Calu3 (cell line): ENCODE data around the gene ITGB2. TPM values are rescaled to one million over a fixed set of nuclear protein-coding genes. Genes with fewer than 3 reads are reported as not detected.

Source experiments
- BruUV-seq: library from RNA; stranded (reverse); fragments of 400-500 nt; replicated peaks from 2 replicates; lab custom pipeline; 2021; lab: Mats Ljungman, UMichigan
- CTCF ChIA-PET: fragments of 300-600 bp; sonication (Branson Sonifier 250); formaldehyde crosslinking; loops from one replicate; lab custom pipeline; 2022; ENCODE audit warnings: antibody characterized with exemption; lab: Charles Lee
- DNase-seq: peaks from one replicate; pipeline ENCODE4 v3.0.0; 2022
- H3K27ac Mint-ChIP-seq: one replicate; pipeline ENCODE4 v1.8.0; 2022; ENCODE audit warnings: mixed read lengths; ENCODE audit not compliant: unreplicated experiment
- H3K27me3 Mint-ChIP-seq: one replicate; pipeline ENCODE4 v1.8.0; 2022; ENCODE audit warnings: mixed read lengths; ENCODE audit not compliant: unreplicated experiment
- H3K36me3 Mint-ChIP-seq: one replicate; pipeline ENCODE4 v1.8.0; 2022; ENCODE audit warnings: mild to moderate bottlenecking, moderate library complexity, mixed read lengths; ENCODE audit not compliant: insufficient read depth, unreplicated experiment
- H3K4me1 Mint-ChIP-seq: one replicate; pipeline ENCODE4 v1.8.0; 2022; ENCODE audit warnings: mild to moderate bottlenecking, low read depth, mixed read lengths; ENCODE audit not compliant: unreplicated experiment
- H3K4me3 Mint-ChIP-seq: one replicate; pipeline ENCODE4 v1.8.0; 2022; ENCODE audit warnings: mild to moderate bottlenecking, low read depth, moderate library complexity, mixed read lengths; ENCODE audit not compliant: unreplicated experiment
- H3K9me3 Mint-ChIP-seq: one replicate; pipeline ENCODE4 v1.8.0; 2022; ENCODE audit warnings: low read depth, mixed read lengths; ENCODE audit not compliant: unreplicated experiment
- intact Hi-C: fragments of 100-400 bp; cut with micrococcal nuclease; formaldehyde crosslinking; loops from one replicate; pipeline ENCODE4 v1.10.0; 2022; ENCODE audit not compliant: unreplicated experiment
- total RNA-seq: library from RNA; stranded (reverse); gene quantifications from 2 replicates; pipeline ENCODE4 v1.2.3, GENCODE V29; 2022
- TF ChIP-seq, protein P1 (sequence below): fragments of 200-600 bp; IDR thresholded peaks from one replicate; pipeline ENCODE4 v1.8.0; 2022; ENCODE audit warnings: antibody characterized with exemption; ENCODE audit not compliant: unreplicated experiment

Gene ITGB2
- total RNA-seq, 1 experiment from 2014 or later = 0.42 TPM

DNA sequence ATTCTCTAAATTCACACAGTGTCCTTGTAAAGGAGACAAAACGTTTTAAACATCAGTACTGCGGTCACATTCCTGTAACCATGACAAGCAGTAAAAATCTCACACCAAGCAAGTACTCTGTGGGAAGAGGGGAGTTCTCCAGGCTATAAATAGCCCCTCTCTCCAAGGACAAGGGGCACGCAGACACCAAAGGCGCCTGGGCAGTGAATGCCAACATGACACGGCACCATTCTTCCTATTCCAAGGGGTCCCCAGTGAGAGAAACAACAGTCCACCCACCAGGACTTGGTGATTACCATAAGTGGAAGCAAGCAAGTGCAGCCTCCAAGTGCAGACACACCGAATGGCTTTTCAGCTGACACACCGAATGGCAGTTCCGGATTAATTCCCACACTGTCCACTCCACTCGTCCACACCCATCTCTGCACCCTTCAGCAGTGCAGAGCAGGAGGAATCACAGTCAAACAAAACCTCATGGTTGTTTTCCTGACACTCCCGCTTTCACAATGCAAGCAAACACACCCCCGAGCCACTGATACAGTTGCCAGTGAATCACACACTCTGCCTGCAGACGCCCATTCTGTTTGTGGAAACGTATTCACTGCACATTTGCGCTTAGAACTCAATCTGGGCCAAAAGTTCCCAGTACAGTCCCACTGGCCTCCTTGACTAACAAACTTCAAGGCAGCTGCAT, 49.0 kb downstream of the ITGB2 start:
- CTCF ChIA-PET = interaction anchor here (0.7 to 2.2 kb wide), 2 partner anchors 62 to 70 kb away, joined by 3 to 7 read pairs; partner anchors contain the start of gene UBE2G2
- intact Hi-C loops = loop anchor here (5.0 to 10.0 kb wide), 2 partner anchors 56 to 67 kb away; partner anchors contain the start of gene UBE2G2
- Mint-ChIP-seq H3K4me3 (peak overlapping the region; percentile 86), H3K27me3 (no peaks in the 10 kb centered on the region), H3K27ac (peak overlapping the region; percentile 83), H3K9me3 (no peaks in the 10 kb centered on the region), H3K36me3 (peaks cover 38% of the 10 kb centered on the region), H3K4me1 (peaks cover 40% of the 10 kb centered on the region)
- peak; percentile 34 for DNase-seq
- BruUV-seq = no TSS peak
- TF ChIP-seq, protein P1, sequence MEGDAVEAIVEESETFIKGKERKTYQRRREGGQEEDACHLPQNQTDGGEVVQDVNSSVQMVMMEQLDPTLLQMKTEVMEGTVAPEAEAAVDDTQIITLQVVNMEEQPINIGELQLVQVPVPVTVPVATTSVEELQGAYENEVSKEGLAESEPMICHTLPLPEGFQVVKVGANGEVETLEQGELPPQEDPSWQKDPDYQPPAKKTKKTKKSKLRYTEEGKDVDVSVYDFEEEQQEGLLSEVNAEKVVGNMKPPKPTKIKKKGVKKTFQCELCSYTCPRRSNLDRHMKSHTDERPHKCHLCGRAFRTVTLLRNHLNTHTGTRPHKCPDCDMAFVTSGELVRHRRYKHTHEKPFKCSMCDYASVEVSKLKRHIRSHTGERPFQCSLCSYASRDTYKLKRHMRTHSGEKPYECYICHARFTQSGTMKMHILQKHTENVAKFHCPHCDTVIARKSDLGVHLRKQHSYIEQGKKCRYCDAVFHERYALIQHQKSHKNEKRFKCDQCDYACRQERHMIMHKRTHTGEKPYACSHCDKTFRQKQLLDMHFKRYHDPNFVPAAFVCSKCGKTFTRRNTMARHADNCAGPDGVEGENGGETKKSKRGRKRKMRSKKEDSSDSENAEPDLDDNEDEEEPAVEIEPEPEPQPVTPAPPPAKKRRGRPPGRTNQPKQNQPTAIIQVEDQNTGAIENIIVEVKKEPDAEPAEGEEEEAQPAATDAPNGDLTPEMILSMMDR = no peak

- TF ChIP-seq, protein P1 = no peak
- intact Hi-C loops = loop anchor here (5.0 to 10.0 kb wide), 2 partner anchors 56 to 66 kb away; partner anchors contain the start of gene UBE2G2
- H3K27ac Mint-ChIP-seq = peak overlapping the region; percentile 83
- H3K4me3 Mint-ChIP-seq = peak overlapping the region; percentile 86
- CTCF ChIA-PET = no interaction called here
- no peaks in the 10 kb centered on the region for H3K9me3 Mint-ChIP-seq
- H3K36me3 Mint-ChIP-seq = peaks cover 43% of the 10 kb centered on the region
- peaks cover 48% of the 10 kb centered on the region for H3K4me1 Mint-ChIP-seq
- H3K27me3 Mint-ChIP-seq = no peaks in the 10 kb centered on the region
- BruUV-seq = TSS peak; percentile 25
- DNase-seq = no peak
Observed at GRCh38 chr21:44870748-44871495, 49.8 kb downstream of the ITGB2 start.

- intact Hi-C loops = loop anchor here (5.0 to 10.0 kb wide), 2 partner anchors 57 to 65 kb away; partner anchors contain the start of gene UBE2G2
- TF ChIP-seq, protein P1 = no peak
- no peaks in the 10 kb centered on the region for H3K27me3 Mint-ChIP-seq
- peak overlapping the region; percentile 86 for H3K4me3 Mint-ChIP-seq
- peak; percentile 77 for DNase-seq
- BruUV-seq = no TSS peak
- no peaks in the 10 kb centered on the region for H3K9me3 Mint-ChIP-seq
- H3K36me3 Mint-ChIP-seq = peaks cover 43% of the 10 kb centered on the region
- peak overlapping the region; percentile 83 for H3K27ac Mint-ChIP-seq
- CTCF ChIA-PET = interaction anchor here (0.6 kb wide), 1 partner anchor 69 kb away, joined by 3 read pairs; the partner anchor contains the start of gene UBE2G2
- peaks cover 51% of the 10 kb centered on the region for H3K4me1 Mint-ChIP-seq
Observed at GRCh38 chr21:44869781-44870747, 50.6 kb downstream of the ITGB2 start.

GRCh38 chr21:44868707-44869106, 52.0 kb downstream of the ITGB2 start:
- Mint-ChIP-seq H3K36me3 (peaks cover 30% of the 10 kb centered on the region), H3K27ac (no peak overlapping the region), H3K4me3 (no peak overlapping the region), H3K27me3 (no peaks in the 10 kb centered on the region), H3K4me1 (peaks cover 51% of the 10 kb centered on the region), H3K9me3 (no peaks in the 10 kb centered on the region)
- TF ChIP-seq, protein P1 = no peak
- intact Hi-C loops = no loop called here
- BruUV-seq = no TSS peak
- no peak for DNase-seq
- CTCF ChIA-PET = no interaction called here
